HEK293T (cell line): ENCODE results near the gene RABL2A.

Experiments
- ARNT ChIP-seq: fragments of 450-650 bp; IDR thresholded peaks from 2 replicates; pipeline ENCODE4 v1.6.1; 2017; ENCODE audit warnings: mild to moderate bottlenecking
- BHLHE40 ChIP-seq: fragments of 450-650 bp; IDR thresholded peaks from 2 replicates; pipeline ENCODE4 v1.6.1; 2016; ENCODE audit warnings: mild to moderate bottlenecking, moderate library complexity, borderline replicate concordance
- ELF4 ChIP-seq: fragments of 450-650 bp; IDR thresholded peaks from 2 replicates; pipeline ENCODE4 v1.6.1; 2017; ENCODE audit warnings: antibody characterized with exemption
- NFRKB ChIP-seq: fragments of 450-650 bp; IDR thresholded peaks from 2 replicates; pipeline ENCODE4 v1.6.1; 2016; ENCODE audit warnings: mild to moderate bottlenecking, moderate library complexity
- SUZ12 ChIP-seq: fragments of 450-650 bp; IDR thresholded peaks from 2 replicates; pipeline ENCODE4 v1.6.1; 2016; ENCODE audit warnings: mild to moderate bottlenecking
- TARDBP ChIP-seq: fragments of 450-650 bp; IDR thresholded peaks from 2 replicates; pipeline ENCODE4 v1.6.1; 2016

DNA sequence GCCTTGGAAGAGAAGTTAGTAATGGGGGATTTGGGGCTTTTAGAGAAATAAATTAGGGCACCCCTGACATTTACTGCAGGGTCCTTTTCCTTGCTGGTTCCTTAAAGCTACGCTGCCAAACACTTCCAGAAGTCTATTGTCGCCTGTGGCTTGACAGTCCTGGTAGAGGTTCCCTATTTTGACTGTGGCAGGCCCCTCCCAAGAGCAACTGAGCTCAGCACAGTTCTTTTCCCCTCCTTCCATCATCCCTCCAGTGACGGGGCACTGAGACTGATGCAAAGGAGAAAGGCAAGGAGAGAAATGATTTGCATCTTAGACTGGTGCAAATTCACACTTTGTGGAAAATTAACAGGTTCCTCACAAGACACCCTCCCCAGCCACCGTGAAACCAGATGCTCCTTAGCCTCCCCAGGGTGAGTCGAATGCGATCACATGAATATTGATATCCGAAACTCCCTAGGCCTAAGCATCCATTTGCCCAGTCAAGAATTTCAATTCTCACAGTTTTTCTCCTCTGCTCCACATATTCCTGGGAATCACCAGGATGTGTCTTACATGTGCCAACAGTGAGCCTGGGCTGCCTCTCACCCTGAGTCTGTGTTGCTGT is 45.4 kb downstream of the RABL2A start:
- TF ChIP-seq BHLHE40 = no peak
- TF ChIP-seq SUZ12 = no peak
- TF ChIP-seq TARDBP = no peak
- TF ChIP-seq ELF4 = no peak
- no peak for TF ChIP-seq ARNT
- TF ChIP-seq NFRKB = no peak
